Measurements from ENCODE around the gene SOX6.

GRCh38 chr11:16321148-16321547, 35.2 kb downstream of the SOX6 start:
- TF ChIP-seq CTCF (conservative IDR thresholded peaks at IDR 0.05; ENCODE audit: low read length) (no peak), EZH2phosphoT487 (IDR thresholded peaks at IDR 0.05; ENCODE audit: borderline replicate concordance, low read depth, low read length) (no peak)

Measured in OCI-LY7 (cell line).